Measurements from ENCODE around the gene PTAFR. TPM values are rescaled to one million over a fixed set of nuclear protein-coding genes. Genes with fewer than 3 reads are reported as not detected.
A peak's percentile ranks its signal among the peaks of the same experiment; 100 is the strongest.

PTAFR gene
- total and polyA plus RNA-seq, 2 of the 4 experiments (the other 2 are of a cell fraction): 0.17 to 0.18 TPM

DNA sequence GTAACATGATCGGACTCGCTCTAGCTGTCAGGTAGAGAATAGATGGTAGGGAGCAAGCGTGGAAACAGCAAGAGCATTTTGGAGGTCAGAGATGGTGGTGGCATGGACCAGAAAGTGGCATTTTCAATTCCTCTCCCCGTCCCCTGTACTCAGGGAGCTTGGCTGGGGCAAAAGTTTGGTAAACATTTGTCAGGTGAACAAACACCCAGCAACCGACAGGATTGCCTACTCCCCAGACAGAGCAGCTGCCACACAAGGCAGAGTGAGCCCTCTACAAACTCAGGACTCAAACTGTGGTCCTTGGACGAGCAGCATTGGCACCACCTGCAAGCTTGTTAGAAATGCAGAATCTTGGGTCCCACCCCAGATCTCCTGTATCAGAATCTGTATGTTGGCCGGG, 14.3 kb downstream of the PTAFR start:
- ChIA-PET POLR2A (ENCODE audit: unreplicated experiment) (no interaction called here), CTCF (interaction anchor here (0.6 kb wide), 2 partner anchors 108 to 437 kb away, joined by 3 to 4 read pairs; no protein-coding TSS in a partner anchor)
- Histone ChIP-seq H2BK15ac (ENCODE audit: low read depth, low read length) (0 out of 3 replicates have a peak overlapping the region, but pooled peaks have one; percentile 2), H4K91ac (ENCODE audit: insufficient read depth, low read depth, low read length) (peak overlapping the region; percentile 63), H2AK5ac (ENCODE audit: low read depth, low read length) (peak overlapping the region; percentile 43; the same call in 1 of the 2 replicates), H3K9me1 (ENCODE audit: insufficient read depth, low read length) (peaks cover 17% of the 10 kb centered on the region), H3K23ac (ENCODE audit: low read depth, low read length) (no peak overlapping the region), H2AFZ (replicated peaks; ENCODE audit: low read length, poor library complexity) (no peak overlapping the region), H3K56ac (ENCODE audit: extremely low read depth, insufficient read depth, low read length) (no peak overlapping the region), H3K9ac (ENCODE audit: low read depth, low read length) (no peak overlapping the region), H2AK9ac (replicated peaks; ENCODE audit: low read depth, low read length, poor library complexity) (no peak overlapping the region), H3K27me3 (ENCODE audit: control insufficient read depth, insufficient read depth, low read length) (no peaks in the 10 kb centered on the region), H4K8ac (ENCODE audit: low read depth in 2 of 2, low read length in 2 of 2) (no peak overlapping the region), H3K4ac (ENCODE audit: low read depth, low read length) (peak overlapping the region; percentile 7; the same call in 1 of the 2 replicates), H2BK5ac (ENCODE audit: low read depth, low read length, poor library complexity, severe bottlenecking) (no peak overlapping the region), H4K20me1 (ENCODE audit: insufficient read depth, low read length) (no peaks in the 10 kb centered on the region), H3K36me3 (ENCODE audit: control insufficient read depth, insufficient read depth, low read length) (no peaks in the 10 kb centered on the region), H3K9me3 (ENCODE audit: control insufficient read depth, insufficient read depth, low read length) (no peaks in the 10 kb centered on the region), H3K18ac (ENCODE audit: low read depth, low read length) (peak overlapping the region; percentile 61; the same call in 1 of the 2 replicates), H3K27ac (ENCODE audit: insufficient read depth, low read length) (no peak overlapping the region), H2BK20ac (ENCODE audit: low read depth, low read length) (peak overlapping the region; percentile 22), H3K4me1 (ENCODE audit: control insufficient read depth, insufficient read depth, low read length) (peaks cover 19% of the 10 kb centered on the region), H2BK120ac (ENCODE audit: low read depth, low read length) (peak overlapping the region; percentile 48), H3K14ac (replicated peaks; ENCODE audit: low read depth, low read length) (peak overlapping the region; percentile 16; the same call in 1 of the 2 replicates), H3K79me1 (ENCODE audit: low read depth in 1 of 2, low read length in 2 of 2) (no peaks in the 10 kb centered on the region), H4K5ac (ENCODE audit: low read depth, low read length) (peak overlapping the region; percentile 47; the same call in 1 of the 2 replicates), H3K4me3 (ENCODE audit: insufficient read depth, low read depth, low read length) (no peak overlapping the region), H3K4me2 (ENCODE audit: low read depth, low read length) (no peak overlapping the region)
- ATAC-seq (ENCODE audit: low read depth) (no peak), DNase-seq (no peak)
- TF ChIP-seq MAZ (IDR thresholded peaks at IDR 0.05; ENCODE audit: borderline replicate concordance, low read depth, low read length): no peak
- no peak for TF ChIP-seq RCOR1 (IDR thresholded peaks at IDR 0.05; ENCODE audit: insufficient replicate concordance, low read length)
- TF ChIP-seq, protein P1, sequence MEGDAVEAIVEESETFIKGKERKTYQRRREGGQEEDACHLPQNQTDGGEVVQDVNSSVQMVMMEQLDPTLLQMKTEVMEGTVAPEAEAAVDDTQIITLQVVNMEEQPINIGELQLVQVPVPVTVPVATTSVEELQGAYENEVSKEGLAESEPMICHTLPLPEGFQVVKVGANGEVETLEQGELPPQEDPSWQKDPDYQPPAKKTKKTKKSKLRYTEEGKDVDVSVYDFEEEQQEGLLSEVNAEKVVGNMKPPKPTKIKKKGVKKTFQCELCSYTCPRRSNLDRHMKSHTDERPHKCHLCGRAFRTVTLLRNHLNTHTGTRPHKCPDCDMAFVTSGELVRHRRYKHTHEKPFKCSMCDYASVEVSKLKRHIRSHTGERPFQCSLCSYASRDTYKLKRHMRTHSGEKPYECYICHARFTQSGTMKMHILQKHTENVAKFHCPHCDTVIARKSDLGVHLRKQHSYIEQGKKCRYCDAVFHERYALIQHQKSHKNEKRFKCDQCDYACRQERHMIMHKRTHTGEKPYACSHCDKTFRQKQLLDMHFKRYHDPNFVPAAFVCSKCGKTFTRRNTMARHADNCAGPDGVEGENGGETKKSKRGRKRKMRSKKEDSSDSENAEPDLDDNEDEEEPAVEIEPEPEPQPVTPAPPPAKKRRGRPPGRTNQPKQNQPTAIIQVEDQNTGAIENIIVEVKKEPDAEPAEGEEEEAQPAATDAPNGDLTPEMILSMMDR (conservative IDR thresholded peaks at IDR 0.05; ENCODE audit: low read depth, low read length): no peak
- TF ChIP-seq NFE2L2 (IDR thresholded peaks at IDR 0.05; ENCODE audit: low read depth, low read length): no peak
- TF ChIP-seq CEBPB (IDR thresholded peaks at IDR 0.05; ENCODE audit: low read depth, low read length): no peak
- no peak for TF ChIP-seq MXI1 (IDR thresholded peaks at IDR 0.05; ENCODE audit: borderline replicate concordance, low read depth, low read length)
- no peak for TF ChIP-seq CHD1 (IDR thresholded peaks at IDR 0.05; ENCODE audit: low read depth, low read length)
- no peak for TF ChIP-seq POLR2A (IDR thresholded peaks at IDR 0.05; ENCODE audit: low read depth, low read length)
- no peak for TF ChIP-seq RFX5 (IDR thresholded peaks at IDR 0.05; ENCODE audit: low read depth, low read length)
- TF ChIP-seq RAD21 (IDR thresholded peaks at IDR 0.05; ENCODE audit: low read length): no peak
- no peak for TF ChIP-seq SMC3 (IDR thresholded peaks at IDR 0.05; ENCODE audit: low read depth, low read length)
- intact Hi-C loops (cut with micrococcal nuclease): loop anchor here (5.0 kb wide), 1 partner anchor 65 kb away; no protein-coding TSS in a partner anchor
- dilution Hi-C loops (cut with HindIII; ENCODE audit: low sequenced_read_pairs, unreplicated experiment): no loop called here
- 90% methylated on average over 2 of the region's 7 CpGs; no CpG with 5 or more reads in 1 of the 2 experiments for WGBS, 2 experiments (ENCODE audit: extremely low coverage in 2 of 2, insufficient read length in 1 of 2)
- in situ Hi-C loops (cut with MboI; ENCODE audit: low sequenced_read_pairs): no loop called here
- BruUV-seq (replicated peaks): no TSS peak
